ENCODE measurements around the gene CHSY3.

- TF ChIP-seq CTCF (IDR thresholded peaks at IDR 0.05) = no peak
- TF ChIP-seq POLR2A (IDR thresholded peaks at IDR 0.05) = no peak
Measured at GRCh38 chr5:129915415-129915814, 11.2 kb downstream of the CHSY3 start.
